Heart left ventricle (tissue), 16 donors: ENCODE measurements around the gene CDK4. TPM values are rescaled to one million over a fixed set of nuclear protein-coding genes. Genes with fewer than 3 reads are reported as not detected.

ENCODE experiments used
- ATAC-seq, 4 donors: fragments of 200-7000 bp; cut with Tn5 transposase; one replicate each; pipeline ENCODE4 v1.9.1; 2020 to 2022; ENCODE audit warnings: moderate library complexity in 4 of 4, mild to moderate bottlenecking in 3 of 4, moderate number of reproducible peaks in 1 of 4
- DNase-seq, 5 donors: peaks; one replicate each; pipeline ENCODE4 v3.0.0-alpha.2; 2020
- H3K27ac ChIP-seq, 12 donors: fragments of 200-600 bp; sonication (generic) in 4 of 12; one replicate each; pipeline versions ENCODE4 v1.5.0 to v1.8.0; 2016 to 2022; ENCODE audit warnings: mild to moderate bottlenecking in 2 of 12
- H3K27me3 ChIP-seq, 9 donors: fragments of 200-600 bp; sonication (generic) in 2 of 9; one replicate each; pipeline versions ENCODE4 v1.5.1 to v1.8.0; 2016 to 2022; ENCODE audit warnings: mild to moderate bottlenecking in 3 of 9
- H3K36me3 ChIP-seq, 9 donors: fragments of 200-600 bp; sonication (generic) in 2 of 9; one replicate each; pipeline versions ENCODE4 v1.5.0 to v1.8.0; 2018 to 2022; ENCODE audit warnings: mild to moderate bottlenecking in 2 of 9
- H3K4me1 ChIP-seq, 12 donors: fragments of 200-600 bp; sonication (generic) in 4 of 12; one replicate each; pipeline versions ENCODE4 v1.5.0 to v1.8.0; 2016 to 2022; ENCODE audit warnings: mild to moderate bottlenecking in 3 of 12
- H3K4me3 ChIP-seq, 12 donors: fragments of 200-600 bp; sonication (generic) in 4 of 12; one replicate each; pipeline versions ENCODE4 v1.5.0 to v1.8.0; 2017 to 2022; ENCODE audit warnings: mild to moderate bottlenecking in 9 of 12, moderate library complexity in 4 of 12
- H3K9me3 ChIP-seq, 12 donors: fragments of 200-600 bp; sonication (generic) in 4 of 12; one replicate each; pipeline versions ENCODE4 v1.5.0 to v1.8.0; 2016 to 2022; ENCODE audit warnings: mild to moderate bottlenecking in 1 of 12
- POLR2A ChIP-seq, 2 donors: fragments of 450-650 bp; IDR thresholded peaks; one replicate each; pipeline ENCODE4 v1.6.1; 2017; ENCODE audit warnings: antibody characterized with exemption in 2 of 2, mild to moderate bottlenecking in 2 of 2, moderate library complexity in 2 of 2
- WGBS, 4 donors: extraction: QIAGEN DNeasy Blood & Tissue Kit in 2 of 4; methylation state at CpG; one replicate each; pipeline versions ENCODE4 v1.1.5 to v1.1.7; 2013 to 2018; 5-methylcytosine and 5-hydroxymethylcytosine counted together
- intact Hi-C, 10 donors: fragments of 100-400 bp; cut with DNase I; formaldehyde crosslinking; loops; one replicate each; pipeline versions ENCODE4 v1.11.1 to v1.14.2; 2022
- long read RNA-seq, 3 donors: library from polyadenylated mRNA; unstranded; transcript quantifications; one replicate each; pipeline ENCODE4 v2.0.0, GENCODE V29; 2020 to 2021
- polyA plus RNA-seq, 2 donors: library from polyadenylated mRNA; stranded (reverse); fragments of 200-250 nt; gene quantifications; one replicate each; pipeline ENCODE4 v1.2.3, GENCODE V29; 2013
- total RNA-seq, 9 donors: library from RNA; depleted of rRNA in 2 of 9; stranded (reverse); fragments of >200 nt in 2 of 9; fragmentation: NEBNext Ultra II Directional in 3 of 9; extraction: Animal tissue kit (Norgen Biotek cat#: 25700) in 3 of 9; gene quantifications; one replicate each; pipeline versions ENCODE4 v1.1.0 to v1.2.4, GENCODE V29; 2016 to 2023
- TF ChIP-seq, protein P1 (sequence below), 12 donors: fragments of 200-600 bp; sonication (generic) in 4 of 12; IDR thresholded peaks; one replicate each; pipeline versions ENCODE4 v1.5.0 to v1.8.0; 2018 to 2022; ENCODE audit warnings: antibody characterized with exemption in 12 of 12, mild to moderate bottlenecking in 5 of 12
- donor health status: ischemic (EF 13 %, LVEDD 7.1; RV severe dilation, severe dysfunction).
- donor health status: healthy with polysubstance abuse.
- donor health status: DM: no; HTN: yes; CAD: no.
- donor health status: DM: no; HTN: no; CAD: no.
- donor health status: ischemic (EF 25% LVEDD 6.9; RV normal size, moderate dysfunction).
- donor health status: ischemic (EF 25% LVEDD 5.7; RV mildly dilated, moderate dysfunction).
- donor health status: healthy.
- donor health status: DM: yes; HTN: yes; CAD: no.
- donor health status: ischemic (EF 35%, LVEDD 5.7; RV mildly dilated, moderate dysfunction).
- donor health status: nonischemic (EF 11% LVEDD 7.7; RV severe dilation, severe dysfunction).
- donor health status: DM: yes; HTN: yes; CAD: no.
- donor health status: PGD.
- donor health status: ischemic (EF 29% LVEDD 5.4; RV normal size, mild dysfunction).
- donor health status: nonischemic (EF 23%, LVEDD 6.1; RV moderate dilation, normal function).

CDK4 gene
- total RNA-seq (10 to 100 TPM; 38.1 to 62.1 (median 50.2) TPM), polyA plus RNA-seq (10 to 100 TPM; 23.4 to 81.9 TPM)
- long read RNA-seq, donor 1, transcript CDK4-201 (8 exons, 2,076 nt): major isoform, 60 of 62 reads
- long read RNA-seq, donor 1, partial matches to known transcripts: 1 of 62 reads
- long read RNA-seq, donor 1, other reads (novel, unspliced or antisense): 0 of 62 reads
- long read RNA-seq, donor 2, transcript CDK4-201 (8 exons, 2,076 nt): major isoform, 174 of 191 reads
- long read RNA-seq, donor 2, partial matches to known transcripts: 2 of 191 reads
- long read RNA-seq, donor 2, other reads (novel, unspliced or antisense): 10 of 191 reads
- long read RNA-seq, donor 3, transcript CDK4-201 (8 exons, 2,076 nt): major isoform, 43 of 48 reads
- long read RNA-seq, donor 3, partial matches to known transcripts: 0 of 48 reads
- long read RNA-seq, donor 3, other reads (novel, unspliced or antisense): 4 of 48 reads

DNA sequence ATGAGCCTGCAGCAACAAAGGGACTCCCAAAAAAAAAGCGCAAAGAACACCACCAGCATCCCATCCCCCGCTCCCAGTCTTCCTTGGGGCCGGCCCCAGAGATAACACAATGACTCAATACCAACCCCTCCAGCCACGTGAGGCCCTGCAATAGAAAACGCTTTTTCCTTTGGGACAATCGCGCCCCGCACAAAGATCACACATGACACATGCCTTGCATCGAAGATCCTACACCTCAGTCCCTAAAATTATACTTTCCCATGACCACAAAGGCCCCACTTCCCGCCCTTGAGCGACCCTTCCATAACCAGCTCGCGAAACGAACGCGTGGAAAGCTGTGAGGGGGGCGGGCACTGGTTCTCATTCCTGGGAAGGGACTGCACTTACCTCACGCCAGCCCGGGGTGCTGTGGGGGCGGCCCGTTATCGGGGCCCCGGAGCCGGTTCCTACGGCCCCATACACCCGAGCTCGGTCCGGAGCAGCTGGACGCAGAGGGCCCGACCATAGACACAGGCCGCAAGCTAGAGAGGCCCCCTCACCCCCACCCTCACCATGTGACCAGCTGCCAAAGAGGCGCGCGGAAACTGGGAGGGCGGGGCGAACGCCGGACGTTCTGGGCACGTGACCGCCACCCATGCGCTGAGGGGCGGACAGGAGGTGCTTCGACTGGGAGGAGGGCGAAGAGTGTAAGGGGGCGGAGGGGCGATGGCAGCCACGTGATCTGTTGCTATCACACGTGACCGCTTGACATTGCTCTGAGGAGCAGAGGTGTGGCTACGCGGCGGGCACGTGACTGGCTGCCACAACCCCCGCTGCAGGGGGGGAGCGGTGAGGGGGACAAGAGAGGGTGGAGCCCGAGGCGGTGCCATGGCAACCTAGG lies at the start of gene CDK4:
Gene CDK4, minus strand, starts transcription at position 523 of the 880 bp plus-strand sequence. CDS start 593 bp downstream, outside the sequence.
- TF ChIP-seq, protein P1, sequence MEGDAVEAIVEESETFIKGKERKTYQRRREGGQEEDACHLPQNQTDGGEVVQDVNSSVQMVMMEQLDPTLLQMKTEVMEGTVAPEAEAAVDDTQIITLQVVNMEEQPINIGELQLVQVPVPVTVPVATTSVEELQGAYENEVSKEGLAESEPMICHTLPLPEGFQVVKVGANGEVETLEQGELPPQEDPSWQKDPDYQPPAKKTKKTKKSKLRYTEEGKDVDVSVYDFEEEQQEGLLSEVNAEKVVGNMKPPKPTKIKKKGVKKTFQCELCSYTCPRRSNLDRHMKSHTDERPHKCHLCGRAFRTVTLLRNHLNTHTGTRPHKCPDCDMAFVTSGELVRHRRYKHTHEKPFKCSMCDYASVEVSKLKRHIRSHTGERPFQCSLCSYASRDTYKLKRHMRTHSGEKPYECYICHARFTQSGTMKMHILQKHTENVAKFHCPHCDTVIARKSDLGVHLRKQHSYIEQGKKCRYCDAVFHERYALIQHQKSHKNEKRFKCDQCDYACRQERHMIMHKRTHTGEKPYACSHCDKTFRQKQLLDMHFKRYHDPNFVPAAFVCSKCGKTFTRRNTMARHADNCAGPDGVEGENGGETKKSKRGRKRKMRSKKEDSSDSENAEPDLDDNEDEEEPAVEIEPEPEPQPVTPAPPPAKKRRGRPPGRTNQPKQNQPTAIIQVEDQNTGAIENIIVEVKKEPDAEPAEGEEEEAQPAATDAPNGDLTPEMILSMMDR (IDR thresholded peaks at IDR 0.05): no peak
- peak in 1 of 2 donors; percentile 69 for TF ChIP-seq POLR2A (IDR thresholded peaks at IDR 0.05)
- DNase-seq (peak; percentile 99 to 100 (median 99)), ATAC-seq (peak; percentile 89 to 95 (median 92))
- no peaks in the 10 kb centered on the region for H3K9me3 ChIP-seq
- peaks cover 0 to 40% (median 38%) of the 10 kb centered on the region in 9 donors for H3K36me3 ChIP-seq
- 0% methylated on average over 20 to 58 of the region's 58 CpGs for WGBS, 4 donors
- no peaks in the 10 kb centered on the region for H3K27me3 ChIP-seq
- peak within 1 kb of the TSS; percentile 43 to 89 (median 72) for H3K4me3 ChIP-seq
- H3K4me1 ChIP-seq: peaks cover 0 to 52% (median 33%) of the 10 kb centered on the region in 12 donors
- intact Hi-C loops: loop anchor here in 2 of 10 donors (1.0 to 5.0 kb wide), 2 partner anchors 20 to 60 kb away; partner anchors contain the start of genes EEF1AKMT3 (in 1 of the 2), METTL1 (in 1 of the 2) and OS9 (in 1 of the 2)
- H3K27ac ChIP-seq: peak within 1 kb of the TSS; percentile 71 to 96 (median 91)

DNA sequence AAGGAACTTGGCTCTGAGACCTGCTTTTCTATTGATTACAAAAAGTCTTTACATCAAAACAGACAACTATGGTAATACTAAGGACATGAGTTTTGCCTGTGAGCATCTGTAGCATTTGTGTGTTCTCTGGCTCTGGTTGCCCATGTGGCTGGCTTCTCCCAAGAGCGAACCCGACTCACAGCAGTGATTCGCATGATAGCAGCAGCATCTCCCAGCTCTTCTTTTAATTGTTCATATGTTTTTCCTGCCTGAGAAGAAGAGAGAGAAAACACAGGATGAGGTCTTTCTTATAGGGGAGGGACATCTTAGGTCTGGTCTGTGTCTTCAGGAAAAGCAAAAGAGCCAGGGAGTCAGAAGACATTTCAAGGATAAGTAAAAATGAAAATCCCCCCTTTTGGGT lies 48.9 kb upstream of the CDK4 start:
- Histone ChIP-seq H3K27ac (no peak overlapping the region), H3K27me3 (no peaks in the 10 kb centered on the region), H3K9me3 (no peaks in the 10 kb centered on the region), H3K4me1 (peaks cover 0 to 14% (median 2%) of the 10 kb centered on the region in 12 donors), H3K36me3 (peaks cover 6 to 97% (median 88%) of the 10 kb centered on the region in 9 donors), H3K4me3 (no peak overlapping the region)
- 91 to 99% (median 96%) methylated on average over 3 of the region's 3 CpGs for WGBS, 4 donors
- DNase-seq (no peak), ATAC-seq (no peak)
- intact Hi-C loops: loop anchor here in 3 of 10 donors (5.0 to 10.0 kb wide), 2 partner anchors 104 to 106 kb away; no protein-coding TSS in a partner anchor
- no peak for TF ChIP-seq POLR2A (IDR thresholded peaks at IDR 0.05)
- TF ChIP-seq, protein P1 (IDR thresholded peaks at IDR 0.05): no peak

DNA sequence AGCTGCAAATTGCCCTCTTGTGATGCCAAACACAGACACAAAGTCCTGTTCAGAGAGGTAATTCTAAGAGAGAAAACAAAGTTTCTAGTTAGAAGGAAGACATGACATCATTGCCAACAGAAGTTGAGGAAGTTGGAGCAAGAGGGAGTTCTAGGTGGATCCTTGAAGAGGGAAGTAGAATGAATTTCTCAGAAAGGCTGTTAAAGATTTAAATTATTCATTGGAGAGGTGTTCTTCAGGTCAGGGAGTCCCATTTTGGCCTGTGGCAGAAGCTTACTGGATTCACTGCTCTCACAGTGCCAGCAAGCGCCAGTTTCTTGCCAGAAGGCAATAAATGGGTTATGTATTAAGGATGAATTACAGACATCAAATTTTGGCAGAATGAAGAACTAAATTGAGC lies 45.8 kb upstream of the CDK4 start:
- H3K27me3 ChIP-seq: no peaks in the 10 kb centered on the region
- intact Hi-C loops: no loop called here
- TF ChIP-seq, protein P1 (IDR thresholded peaks at IDR 0.05): no peak
- TF ChIP-seq POLR2A (IDR thresholded peaks at IDR 0.05): no peak
- ATAC-seq (no peak), DNase-seq (no peak)
- peaks cover 6 to 100% (median 98%) of the 10 kb centered on the region in 9 donors for H3K36me3 ChIP-seq
- H3K4me3 ChIP-seq: no peak overlapping the region
- peak overlapping the region in 1 of 12 donors; percentile 48 for H3K27ac ChIP-seq
- WGBS, 4 donors: 92 to 96% (median 95%) methylated on average over 1 of the region's 1 CpG
- H3K9me3 ChIP-seq: no peaks in the 10 kb centered on the region
- H3K4me1 ChIP-seq: peaks cover 0 to 13% (median 0%) of the 10 kb centered on the region in 12 donors
